SIG-M5 (cell line): ENCODE results near the gene MEIOSIN.

Experiments used
- DNase-seq: peaks from one replicate; lab custom pipeline; 2025; lab: John Stamatoyannopoulos, UW

Gene MEIOSIN

DNA sequence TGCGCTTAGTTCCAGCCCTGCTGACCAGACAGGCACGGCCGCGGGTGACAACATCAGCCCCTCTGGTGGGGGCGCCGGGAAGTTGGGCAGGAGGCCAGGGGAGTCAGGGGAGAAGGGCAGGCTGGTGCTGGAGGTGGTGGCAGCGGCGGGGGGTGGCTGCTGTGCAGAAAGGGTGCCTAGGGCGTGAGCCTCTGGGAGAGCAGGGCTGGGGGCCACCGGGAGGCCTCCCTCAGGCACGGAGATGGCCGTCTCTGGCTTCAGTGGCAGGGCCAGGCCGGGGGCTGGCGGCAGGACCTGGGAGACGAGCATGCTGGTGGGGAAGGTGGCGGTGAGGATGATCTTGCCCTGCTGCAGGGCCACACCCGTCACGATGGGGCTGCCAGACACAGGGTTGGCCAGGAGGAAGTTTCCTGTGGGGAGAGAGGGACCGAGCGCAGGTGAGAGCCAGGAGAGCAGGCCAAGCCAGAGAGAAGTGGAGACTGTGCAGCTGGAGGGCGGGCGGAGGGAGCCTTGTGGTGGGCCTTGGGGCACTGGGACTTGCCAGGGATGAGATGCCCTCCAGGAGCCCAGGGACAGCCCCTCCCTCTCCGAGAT, 32.6 kb downstream of the MEIOSIN start:
- DNase-seq: no peak

DNA sequence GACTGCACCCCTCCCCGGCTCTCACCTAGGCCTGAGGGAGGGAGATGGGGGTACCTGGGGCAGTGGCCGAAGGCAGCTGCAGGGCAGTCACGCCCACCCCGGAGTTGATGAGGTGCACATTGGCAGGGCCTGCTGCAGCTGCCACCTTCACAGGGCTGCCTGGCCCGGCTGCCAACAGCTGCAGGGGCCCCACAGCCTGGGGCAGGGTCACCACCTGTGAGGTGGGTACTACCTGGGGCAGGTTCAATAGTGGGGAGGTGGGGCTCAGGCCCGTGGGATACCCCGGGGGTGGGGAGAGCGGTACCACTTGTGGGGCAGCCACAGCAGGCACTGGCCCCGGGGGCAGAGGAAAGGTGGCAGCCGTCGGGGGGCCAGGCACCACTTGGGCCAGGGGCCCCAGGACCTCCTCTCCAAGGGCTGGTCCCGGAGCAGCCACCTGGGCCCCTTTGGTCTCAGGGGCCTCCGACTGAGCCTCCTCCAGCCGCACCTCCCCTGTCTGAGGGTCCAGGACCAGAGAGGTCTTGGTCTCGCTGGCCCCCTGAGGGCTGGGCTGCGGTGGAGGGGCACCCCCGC, 33.1 kb downstream of the MEIOSIN start:
- no peak for DNase-seq

DNA sequence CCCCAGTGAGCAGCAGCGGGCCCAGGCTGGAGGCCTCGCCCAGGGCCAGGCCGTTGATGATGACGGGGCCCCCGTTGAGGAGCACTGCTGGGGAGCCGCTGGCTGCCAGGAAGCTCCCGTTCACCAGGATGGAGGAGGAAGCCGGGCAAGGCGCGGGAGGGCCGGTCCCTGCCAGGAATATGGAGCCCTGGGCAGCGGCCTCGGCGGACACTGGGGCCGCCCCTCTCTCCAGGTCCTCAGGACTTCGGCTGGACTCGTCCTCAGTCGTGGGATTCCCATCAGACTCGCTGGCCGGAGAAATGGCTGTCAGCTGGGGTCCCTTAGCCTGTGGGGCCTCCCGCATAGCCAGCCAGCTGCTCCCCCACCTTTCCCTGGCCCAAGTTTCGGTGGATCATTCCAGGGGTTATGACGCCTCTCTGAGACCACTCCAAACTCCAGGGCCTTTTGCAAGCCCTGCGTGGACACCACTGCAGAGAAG, 33.7 kb downstream of the MEIOSIN start:
- DNase-seq: no peak

DNA sequence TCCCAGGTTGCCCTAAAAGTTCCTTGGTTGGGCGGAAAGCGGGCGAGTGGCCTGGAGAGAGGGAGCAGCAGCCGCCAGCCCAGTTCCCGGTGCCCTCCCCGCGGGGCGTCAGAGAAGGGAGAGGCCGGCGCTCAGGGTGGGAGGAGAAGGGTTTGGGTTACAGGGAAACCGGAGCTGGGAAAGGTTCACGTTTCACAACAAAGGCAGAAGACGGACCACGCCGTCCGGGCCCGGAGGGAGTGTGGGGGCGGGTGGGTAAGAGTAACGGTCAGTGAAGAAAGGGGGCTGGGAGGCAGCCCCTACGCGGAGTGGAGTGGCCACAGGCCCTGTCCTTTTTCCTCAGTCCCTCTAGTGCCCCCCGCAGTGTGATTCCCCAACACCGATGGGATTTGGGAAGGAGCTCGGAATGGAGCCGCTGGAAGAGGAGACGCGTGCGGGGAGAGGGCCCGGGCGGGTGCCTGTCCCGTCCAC, 34.2 kb downstream of the MEIOSIN start:
- no peak for DNase-seq

DNA sequence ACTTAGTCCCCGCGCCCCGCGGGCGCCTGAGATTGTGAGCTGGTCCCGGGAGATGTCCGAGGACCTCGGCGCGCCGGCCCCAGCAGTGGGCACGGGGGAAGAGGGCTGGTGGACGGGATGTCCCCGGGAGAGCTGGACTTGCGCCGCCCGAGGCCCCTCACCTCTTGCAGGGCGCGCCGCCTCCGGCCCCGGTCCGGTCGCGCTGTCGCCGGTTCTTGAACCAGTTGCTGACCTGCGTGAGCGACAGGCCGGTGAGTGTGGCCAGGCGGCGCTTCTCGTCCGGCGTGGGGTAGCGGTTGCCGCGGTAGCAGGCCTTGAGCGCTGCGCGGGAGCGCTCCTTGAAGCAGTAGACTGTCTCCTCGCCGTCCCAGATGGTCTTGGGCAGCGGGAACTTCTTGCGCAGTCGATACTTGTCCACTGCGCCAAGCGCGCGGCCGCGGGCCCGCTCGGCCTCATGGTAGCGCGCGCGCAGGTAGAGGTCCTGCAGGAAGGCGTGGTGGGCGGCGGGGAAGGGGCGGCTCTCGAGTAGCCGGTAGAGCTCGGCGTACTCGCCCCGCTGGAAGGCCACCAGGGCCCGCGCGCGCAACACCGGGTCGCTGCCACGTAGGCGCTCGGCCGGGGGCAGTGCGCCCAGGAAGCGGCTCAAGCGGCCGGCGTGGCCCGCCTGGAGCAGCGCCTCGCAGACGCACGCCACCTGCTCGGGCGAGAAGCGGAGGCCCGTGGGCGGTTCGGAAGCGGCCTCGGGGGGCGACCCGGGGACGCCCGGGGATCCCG, 34.8 kb downstream of the MEIOSIN start:
- no peak for DNase-seq

DNA sequence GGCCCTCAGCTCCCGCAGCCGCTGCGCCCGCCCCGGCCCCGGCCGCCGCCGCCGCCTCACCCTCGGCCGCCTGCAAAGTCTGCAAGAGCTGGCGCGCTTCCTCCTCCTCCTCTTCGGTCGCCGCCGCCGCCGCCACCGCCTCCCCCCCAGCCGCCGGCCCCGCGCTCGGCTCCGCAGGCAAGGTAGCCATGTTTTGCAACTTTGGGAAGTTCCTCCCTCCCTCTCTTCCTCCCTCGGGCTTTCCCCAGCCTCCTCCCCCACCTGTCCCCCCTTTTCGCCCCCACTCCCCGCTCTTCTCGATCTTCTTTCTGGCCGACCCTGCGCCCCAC, 35.4 kb downstream of the MEIOSIN start:
- no peak for DNase-seq

DNA sequence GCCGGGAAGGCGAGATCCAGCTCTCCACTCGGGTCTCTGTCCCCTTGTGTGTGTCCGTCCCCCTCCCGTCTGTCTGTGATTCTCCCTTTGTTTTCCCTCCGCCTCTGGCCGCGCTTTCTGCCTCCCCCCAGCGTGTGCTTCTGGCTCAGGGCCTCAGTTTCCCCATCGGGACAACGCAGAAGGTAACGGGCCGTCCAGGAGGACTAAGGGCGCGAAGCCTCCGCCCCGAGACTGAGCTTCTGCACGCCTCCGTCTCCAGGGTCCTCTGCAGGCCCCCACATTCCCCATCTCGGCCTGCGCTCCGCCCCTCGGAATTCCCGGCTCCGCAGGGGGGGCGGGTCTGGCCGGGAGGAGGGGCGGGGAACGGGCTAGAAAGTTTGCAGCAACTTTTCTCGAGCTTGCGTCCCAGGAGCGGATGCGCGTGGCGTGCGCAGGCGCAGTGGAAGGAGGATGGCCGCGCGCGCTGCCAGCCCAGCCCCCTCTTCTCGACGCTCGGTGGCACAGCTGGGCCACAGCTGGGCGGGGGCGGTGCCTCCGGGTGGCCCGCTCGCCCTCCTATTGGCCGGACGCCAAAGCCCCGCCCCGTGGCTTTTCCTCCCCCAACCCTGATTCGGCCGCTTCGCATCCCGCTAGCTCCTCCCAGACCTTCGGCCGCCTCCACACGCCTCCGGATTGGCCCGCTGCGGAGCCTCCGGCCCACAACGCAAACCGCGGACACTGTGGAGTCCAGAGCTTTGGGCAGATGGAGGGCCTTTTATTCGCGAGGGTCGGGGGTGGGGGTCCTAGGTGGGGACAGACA, 35.9 kb downstream of the MEIOSIN start, which contains the start of gene SIX5:
Gene SIX5, minus strand, starts transcription at position 269 of the 799 bp plus-strand sequence. CDS start 408 bp downstream, outside the sequence.
- peak; percentile 31 for DNase-seq

DNA sequence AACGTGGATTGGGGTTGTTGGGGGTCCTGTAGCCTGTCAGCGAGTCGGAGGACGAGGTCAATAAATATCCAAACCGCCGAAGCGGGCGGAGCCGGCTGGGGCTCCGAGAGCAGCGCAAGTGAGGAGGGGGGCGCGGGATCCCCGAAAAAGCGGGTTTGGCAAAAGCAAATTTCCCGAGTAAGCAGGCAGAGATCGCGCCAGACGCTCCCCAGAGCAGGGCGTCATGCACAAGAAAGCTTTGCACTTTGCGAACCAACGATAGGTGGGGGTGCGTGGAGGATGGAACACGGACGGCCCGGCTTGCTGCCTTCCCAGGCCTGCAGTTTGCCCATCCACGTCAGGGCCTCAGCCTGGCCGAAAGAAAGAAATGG, 36.6 kb downstream of the MEIOSIN start:
- no peak for DNase-seq

DNA sequence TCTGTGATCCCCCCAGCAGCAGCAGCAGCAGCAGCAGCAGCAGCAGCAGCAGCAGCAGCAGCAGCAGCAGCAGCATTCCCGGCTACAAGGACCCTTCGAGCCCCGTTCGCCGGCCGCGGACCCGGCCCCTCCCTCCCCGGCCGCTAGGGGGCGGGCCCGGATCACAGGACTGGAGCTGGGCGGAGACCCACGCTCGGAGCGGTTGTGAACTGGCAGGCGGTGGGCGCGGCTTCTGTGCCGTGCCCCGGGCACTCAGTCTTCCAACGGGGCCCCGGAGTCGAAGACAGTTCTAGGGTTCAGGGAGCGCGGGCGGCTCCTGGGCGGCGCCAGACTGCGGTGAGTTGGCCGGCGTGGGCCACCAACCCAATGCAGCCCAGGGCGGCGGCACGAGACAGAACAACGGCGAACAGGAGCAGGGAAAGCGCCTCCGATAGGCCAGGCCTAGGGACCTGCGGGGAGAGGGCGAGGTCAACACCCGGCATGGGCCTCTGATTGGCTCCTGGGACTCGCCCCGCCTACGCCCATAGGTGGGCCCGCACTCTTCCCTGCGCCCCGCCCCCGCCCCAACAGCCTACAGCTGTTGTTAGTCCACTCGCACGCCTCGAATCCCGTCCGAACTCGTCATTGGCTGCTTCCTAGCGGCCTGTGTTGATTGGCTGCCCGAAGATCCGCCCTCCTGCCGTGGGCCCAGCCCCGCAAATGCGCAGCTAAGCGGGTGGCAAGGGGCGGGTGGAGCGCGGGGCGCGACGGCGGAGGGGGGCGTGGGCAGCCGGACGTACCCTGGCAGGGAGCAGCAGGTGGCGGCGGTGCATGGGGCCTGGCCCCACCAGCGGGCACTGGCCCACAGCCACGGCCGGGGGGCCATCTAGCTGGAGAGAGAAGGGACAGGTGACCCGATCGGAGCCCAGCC, 37.2 kb downstream of the MEIOSIN start:
- peak; percentile 70 for DNase-seq

DNA sequence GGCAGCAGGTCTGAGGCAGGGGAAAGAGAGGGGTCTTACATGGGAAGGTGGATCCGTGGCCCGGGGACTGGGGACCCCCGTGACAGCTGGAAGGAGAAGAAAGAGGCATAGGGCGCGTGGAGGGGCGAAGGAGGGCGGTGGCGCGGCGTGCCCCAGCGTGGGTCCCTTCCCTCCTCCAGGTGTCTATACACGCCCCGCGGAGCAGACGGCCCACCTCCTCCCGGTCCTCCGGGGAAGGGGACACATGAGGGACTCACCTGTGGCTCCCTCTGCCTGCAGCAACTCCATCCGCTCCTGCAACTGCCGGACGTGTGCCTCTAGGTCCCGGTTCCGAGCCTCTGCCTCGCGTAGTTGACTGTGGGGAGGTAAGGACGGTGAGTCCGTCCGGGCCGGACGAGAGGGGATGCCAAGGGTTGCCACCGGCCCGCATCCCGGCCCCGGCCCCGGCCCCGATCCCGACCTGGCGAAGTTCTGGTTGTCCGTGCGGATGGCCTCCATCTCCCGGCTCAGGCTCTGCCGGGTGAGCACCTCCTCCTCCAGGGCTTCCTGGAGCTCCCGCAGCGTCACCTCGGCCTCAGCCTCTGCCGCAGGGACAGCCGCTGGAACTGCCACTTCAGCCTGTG, 38.2 kb downstream of the MEIOSIN start:
- DNase-seq: no peak

DNA sequence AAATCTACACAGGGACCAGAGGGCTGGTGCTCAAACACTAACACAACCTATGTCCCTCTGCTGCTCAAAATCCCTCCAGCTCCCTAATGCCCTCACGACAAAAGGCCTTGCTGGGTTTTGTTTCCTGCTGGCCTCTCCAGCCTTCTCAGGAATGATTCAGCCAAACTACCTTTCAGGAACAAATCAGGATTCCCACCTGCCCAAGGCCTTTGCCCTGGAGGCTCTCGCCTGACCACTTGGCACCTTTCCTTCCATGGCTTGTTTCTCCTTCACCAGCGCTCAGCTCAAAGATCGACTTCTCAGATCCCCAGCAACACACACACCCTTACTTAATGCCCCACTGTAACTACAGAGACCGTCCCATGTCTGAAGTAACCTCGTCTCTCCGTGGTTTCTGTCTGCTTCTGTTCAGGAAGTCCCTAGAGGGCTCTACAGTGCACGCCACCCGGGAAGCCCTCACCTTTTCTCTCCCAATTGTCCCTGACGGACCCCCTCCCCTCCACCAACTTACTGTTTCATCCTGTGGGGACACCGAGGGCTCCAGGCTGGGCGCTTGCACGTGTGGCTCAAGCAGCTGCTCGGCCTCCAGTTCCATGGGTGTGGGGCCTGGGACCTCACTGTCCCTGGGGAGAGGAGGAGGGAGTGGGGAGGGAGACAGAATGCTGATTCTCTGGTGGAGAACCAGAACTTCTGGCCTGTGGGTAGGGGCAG, 39.0 kb downstream of the MEIOSIN start:
- no peak for DNase-seq

DNA sequence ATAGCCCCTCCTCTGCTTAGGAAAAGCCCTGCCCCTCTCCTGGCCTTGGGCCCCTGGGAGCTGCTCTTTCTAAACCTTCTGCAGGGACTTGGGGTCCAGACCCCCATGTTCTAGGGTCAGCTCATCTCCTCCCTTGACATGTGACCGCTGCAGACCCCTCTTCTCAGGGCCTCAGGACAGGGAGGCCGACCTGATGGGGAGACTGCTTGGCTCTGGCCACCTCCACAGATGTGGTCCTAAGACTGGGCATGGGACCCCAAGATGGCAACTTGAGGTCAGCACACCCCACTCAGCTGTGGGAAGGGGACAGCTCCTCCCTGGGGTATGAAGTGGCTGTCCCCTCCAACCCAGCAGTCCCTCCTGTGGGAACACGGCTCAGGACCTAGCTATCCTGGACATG, 39.7 kb downstream of the MEIOSIN start:
- no peak for DNase-seq

DNA sequence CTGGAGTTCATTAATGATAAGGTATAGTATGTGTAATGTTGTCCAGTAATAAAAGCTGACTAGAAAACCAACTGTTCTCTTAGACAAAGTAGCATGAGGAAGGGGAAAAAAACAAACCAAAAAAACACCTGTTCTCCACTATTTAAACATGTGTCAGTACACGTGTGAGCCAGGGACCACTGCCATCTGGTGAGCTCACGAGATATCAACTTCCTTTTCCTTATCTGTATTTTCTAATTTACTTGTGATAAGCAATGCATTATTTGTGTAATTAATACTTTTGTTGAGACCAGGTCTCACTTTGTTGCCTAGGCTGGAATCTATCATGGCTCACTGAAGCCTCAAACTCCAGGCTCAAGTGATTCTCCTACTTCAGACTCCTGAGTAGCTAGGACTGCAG, 40.1 kb downstream of the MEIOSIN start:
- no peak for DNase-seq

DNA sequence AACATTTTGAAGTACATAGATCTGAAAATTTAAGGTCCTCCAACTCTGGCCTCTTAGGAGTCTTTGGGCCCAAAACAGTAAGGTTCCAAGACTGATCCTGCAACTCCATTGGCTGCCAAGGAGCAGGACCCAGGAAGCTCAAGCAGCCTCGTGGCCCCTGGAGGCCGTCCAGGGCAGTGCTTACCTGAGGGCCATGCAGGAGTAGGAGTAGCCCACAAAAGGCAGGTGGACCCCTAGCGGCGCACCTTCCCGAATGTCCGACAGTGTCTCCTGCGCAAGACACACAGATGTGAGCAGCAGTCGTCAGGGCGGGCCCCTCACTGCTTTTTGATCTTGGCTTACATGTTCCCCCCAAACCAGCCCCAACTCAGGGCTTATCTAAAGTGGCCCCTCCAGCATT, 41.5 kb downstream of the MEIOSIN start:
- DNase-seq: no peak

DNA sequence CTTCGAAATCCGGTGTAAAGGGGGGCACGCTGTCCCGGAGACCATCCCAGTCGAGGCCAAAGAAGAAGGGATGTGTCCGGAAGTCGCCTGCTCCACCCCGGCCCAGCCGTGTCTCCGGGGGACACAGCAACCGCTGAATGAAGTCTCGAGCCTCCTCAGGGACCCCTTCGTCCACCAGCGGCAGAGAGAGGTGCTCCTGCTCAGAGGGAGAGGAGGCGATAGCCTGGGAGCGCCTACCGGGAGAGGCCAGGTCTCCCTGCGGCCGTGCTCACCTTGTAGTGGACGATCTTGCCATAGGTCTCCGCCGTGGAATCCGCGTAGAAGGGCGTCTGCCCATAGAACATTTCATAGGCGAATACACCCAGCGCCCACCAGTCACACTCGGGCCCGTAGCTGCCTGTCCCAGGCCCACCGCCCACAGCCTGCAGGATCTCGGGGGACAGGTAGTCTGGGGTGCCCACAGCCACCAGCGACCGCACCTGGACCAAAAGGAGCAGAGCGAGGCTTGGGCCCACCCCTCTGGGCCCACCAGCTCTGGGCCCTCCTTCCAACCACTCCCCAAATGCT, 44.2 kb downstream of the MEIOSIN start:
- DNase-seq: no peak

DNA sequence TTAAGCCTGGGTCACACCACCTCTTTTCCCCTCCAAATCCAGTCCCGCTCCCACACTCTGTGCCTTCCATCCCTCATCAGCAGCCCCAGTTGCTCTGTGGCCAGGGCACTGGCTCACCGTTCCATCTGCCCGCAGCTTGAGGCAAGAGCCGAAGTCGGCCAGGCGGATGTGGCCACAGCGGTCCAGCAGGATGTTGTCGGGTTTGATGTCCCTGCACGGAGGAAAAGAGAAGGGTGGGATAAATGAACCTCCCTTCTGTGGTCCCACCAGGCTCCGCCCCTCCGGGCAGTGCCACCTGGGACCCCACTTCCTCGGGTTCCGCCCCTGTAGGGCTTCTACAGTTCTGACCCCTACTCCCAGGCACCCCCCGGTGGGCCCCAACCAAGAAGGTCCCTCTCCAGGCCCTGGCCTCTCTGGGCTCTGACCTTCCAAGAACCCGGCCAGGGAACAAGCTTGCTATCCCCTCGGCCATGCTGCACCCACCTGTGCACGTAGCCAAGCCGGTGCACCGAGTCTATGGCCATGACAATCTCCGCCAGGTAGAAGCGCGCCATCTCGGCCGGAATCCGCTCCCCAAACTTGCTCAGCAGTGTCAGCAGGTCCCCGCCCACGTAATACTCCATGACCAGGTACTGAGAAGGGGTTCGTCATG, 44.9 kb downstream of the MEIOSIN start:
- DNase-seq: no peak

DNA sequence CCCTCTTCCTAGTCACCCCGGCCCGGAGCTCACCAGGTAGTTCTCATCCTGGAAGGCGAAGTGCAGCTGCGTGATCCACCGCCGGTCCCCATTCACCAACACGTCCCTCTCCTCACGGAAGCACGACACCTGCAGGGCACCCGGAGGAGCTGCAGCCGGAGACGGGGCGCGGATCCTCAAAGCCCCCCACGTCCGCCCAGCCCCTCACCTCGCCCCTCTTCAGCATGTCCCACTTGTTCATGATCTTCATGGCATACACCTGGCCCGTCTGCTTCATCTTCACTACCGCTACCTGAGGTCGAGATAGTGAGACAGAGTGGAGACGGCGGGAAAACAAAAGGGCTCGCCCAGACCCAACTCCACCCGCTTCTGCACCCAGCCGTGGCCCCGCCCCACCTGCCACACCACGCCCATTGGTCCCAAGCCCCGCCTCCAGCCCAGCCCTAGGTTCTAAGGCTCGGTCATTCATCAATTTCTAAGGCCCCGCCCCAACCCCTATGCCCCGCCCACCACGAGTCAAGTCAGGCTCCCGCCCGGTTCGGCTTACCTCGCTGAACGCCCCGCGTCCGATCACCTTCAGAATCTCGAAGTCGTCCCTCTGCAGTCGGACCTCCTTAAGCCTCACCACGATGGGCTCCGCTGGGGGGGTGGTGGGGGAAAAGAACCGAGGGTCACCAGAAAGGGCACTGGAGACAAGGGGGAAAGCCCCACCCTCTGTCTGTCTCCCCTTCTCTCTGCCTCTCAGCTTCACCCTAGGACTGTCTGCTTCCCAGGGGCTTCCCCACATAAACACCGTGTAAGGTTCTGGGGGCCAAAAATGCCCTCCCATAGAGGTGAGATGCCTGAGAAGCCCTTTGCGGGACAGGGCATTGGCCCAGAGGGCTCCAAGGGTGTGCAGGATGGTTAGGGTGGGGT, 46.2 kb downstream of the MEIOSIN start:
- no peak for DNase-seq

DNA sequence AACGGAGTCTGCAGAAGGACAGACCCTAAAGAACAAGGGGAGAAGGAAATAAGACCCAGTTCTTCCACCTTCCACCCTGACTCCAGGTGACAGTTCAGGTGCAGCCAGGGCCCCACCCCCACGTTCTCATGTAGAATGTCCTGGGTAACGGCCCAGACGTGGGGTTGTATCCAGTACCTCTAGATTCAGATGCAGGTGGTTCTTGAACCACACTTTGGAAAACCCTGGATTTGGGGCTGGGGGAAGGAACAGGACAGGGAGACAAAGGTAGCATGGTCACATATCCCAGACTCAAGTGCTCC, 46.9 kb downstream of the MEIOSIN start:
- DNase-seq: no peak
